Measurements from ENCODE around the gene WDR45B.
A peak's percentile ranks its signal among the peaks of the same experiment; 100 is the strongest.

WDR45B gene

DNA sequence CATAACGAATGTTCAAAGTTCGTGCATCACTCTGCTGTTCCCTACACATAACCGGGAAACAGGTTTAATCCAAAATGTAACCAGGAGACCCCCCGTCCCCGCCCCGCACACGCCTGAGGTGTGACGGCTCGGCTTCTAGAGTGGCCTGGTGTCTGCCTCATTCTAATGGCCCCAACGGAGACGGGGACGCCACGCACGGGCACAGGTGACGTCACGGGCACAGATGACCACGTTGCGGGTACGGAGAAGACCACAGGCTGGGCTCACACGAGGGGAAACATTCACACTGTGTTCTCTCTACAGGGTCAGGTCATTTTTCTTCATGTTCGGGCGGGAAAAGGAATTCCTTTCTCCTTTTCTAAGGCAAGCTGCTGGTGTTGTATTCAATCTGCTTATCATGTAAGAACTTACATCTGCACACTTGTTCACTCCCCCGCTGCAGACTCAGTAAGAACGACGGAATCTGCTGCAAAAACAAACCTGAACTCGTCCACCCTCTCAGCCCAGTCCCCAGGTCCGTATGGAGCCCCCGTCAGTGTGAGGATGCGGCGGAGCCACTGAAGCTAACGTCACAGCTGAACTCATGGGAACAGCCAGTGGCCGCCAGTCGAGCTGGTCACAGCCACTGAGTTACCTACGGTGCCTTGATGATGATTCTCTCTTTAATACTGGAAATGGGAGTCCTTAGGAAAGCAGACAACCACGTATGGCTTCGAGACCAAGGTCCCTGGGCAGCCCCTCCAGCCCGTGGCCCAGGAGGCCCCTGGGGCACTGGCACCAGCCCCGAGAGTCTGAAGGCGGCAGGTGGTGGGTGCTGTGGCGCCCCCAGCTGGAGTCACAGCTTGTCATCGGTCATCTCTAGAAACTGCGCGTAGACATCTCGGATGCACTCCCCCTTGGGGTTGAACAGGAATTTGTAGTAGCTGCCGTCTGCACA, 32.9 kb downstream of the WDR45B start:
- no peak overlapping the region for H3K27ac ChIP-seq (ENCODE audit: poor library complexity, severe bottlenecking)
- H3K9me3 ChIP-seq (ENCODE audit: severe bottlenecking) = no peaks in the 10 kb centered on the region
- ATAC-seq (ENCODE audit: low read depth) (no peak), DNase-seq (ENCODE audit: low spot score) (no peak)
- TF ChIP-seq, protein P1, sequence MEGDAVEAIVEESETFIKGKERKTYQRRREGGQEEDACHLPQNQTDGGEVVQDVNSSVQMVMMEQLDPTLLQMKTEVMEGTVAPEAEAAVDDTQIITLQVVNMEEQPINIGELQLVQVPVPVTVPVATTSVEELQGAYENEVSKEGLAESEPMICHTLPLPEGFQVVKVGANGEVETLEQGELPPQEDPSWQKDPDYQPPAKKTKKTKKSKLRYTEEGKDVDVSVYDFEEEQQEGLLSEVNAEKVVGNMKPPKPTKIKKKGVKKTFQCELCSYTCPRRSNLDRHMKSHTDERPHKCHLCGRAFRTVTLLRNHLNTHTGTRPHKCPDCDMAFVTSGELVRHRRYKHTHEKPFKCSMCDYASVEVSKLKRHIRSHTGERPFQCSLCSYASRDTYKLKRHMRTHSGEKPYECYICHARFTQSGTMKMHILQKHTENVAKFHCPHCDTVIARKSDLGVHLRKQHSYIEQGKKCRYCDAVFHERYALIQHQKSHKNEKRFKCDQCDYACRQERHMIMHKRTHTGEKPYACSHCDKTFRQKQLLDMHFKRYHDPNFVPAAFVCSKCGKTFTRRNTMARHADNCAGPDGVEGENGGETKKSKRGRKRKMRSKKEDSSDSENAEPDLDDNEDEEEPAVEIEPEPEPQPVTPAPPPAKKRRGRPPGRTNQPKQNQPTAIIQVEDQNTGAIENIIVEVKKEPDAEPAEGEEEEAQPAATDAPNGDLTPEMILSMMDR (IDR thresholded peaks at IDR 0.05; ENCODE audit: poor library complexity, severe bottlenecking) = peak; percentile 5
- H3K27me3 ChIP-seq (ENCODE audit: insufficient read depth, poor library complexity, severe bottlenecking) = no peaks in the 10 kb centered on the region
- peaks cover 64% of the 10 kb centered on the region for H3K36me3 ChIP-seq (ENCODE audit: low read depth)
- no peak overlapping the region for H3K4me3 ChIP-seq (ENCODE audit: severe bottlenecking)
- H3K4me1 ChIP-seq (ENCODE audit: insufficient read depth, poor library complexity, severe bottlenecking) = no peaks in the 10 kb centered on the region

DNA sequence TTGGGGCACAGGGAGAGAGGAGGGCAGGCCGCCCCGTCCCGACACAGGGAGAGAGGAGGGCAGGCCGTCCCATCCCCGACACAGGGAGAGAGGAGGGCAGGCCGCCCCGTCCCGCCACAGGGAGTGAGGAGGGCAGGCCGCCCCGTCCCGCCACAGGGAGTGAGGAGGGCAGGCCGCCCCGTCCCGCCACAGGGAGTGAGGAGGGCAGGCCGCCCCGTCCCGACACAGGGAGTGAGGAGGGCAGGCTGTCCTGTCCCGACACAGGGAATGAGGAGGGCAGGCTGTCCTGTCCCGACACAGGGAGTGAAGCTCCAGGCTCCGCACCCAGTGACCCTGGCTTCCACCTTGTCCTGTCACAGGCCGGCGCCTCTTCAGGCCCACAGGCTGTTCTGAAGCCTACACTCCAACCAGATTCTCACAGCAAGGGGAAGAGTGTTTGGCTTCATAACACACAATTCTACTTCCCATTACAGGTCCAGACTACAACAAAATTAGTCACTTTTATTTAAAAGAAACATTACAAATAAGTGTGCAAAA, 34.1 kb downstream of the WDR45B start:
- Histone ChIP-seq H3K9me3 (ENCODE audit: severe bottlenecking) (no peaks in the 10 kb centered on the region), H3K4me3 (ENCODE audit: severe bottlenecking) (no peak overlapping the region), H3K27me3 (ENCODE audit: insufficient read depth, poor library complexity, severe bottlenecking) (no peaks in the 10 kb centered on the region), H3K27ac (ENCODE audit: poor library complexity, severe bottlenecking) (no peak overlapping the region), H3K36me3 (ENCODE audit: low read depth) (peaks cover 62% of the 10 kb centered on the region), H3K4me1 (ENCODE audit: insufficient read depth, poor library complexity, severe bottlenecking) (no peaks in the 10 kb centered on the region)
- TF ChIP-seq, protein P1 (IDR thresholded peaks at IDR 0.05; ENCODE audit: poor library complexity, severe bottlenecking) = no peak
- ATAC-seq (ENCODE audit: low read depth) = no peak
- DNase-seq (ENCODE audit: low spot score) = no peak

DNA sequence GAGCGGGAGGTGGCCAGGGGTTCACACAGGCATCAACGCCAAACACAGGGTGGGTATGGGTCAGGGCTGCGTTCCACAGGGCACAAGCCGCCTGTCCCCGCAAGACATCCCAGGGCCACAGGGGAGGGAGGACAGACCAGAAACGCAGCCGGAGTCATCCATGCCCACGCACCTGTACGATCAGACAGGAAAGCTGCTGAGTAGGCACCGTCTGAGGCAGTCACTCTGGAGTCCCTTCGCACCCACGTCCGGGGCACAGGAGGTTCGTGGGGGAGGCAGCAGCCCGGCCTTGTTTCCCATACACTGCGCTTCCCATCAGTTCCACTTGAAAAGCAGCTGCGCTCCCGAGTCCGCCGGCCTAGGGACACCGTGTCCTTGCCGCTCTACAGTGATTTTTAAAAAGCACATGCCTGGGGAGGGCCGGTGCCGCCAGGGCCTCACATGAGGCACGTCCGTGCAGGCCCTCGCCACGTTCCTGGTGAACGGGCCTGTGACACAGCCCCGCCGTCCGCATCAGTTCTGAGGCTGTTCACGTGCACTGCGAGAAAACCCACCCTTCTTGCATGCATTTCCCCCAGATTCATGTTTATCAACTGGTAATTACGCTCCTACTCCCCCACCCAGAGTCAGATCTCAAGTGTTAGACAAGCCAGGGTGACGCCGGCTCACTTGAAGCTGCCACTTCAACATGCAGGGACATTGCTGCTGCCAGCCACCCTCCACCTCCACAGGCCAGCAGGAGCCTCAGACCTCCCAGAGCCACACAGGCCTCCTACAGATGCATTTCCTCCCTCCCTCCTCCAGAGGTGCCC, 34.8 kb downstream of the WDR45B start:
- H3K4me1 ChIP-seq (ENCODE audit: insufficient read depth, poor library complexity, severe bottlenecking) = no peaks in the 10 kb centered on the region
- no peaks in the 10 kb centered on the region for H3K27me3 ChIP-seq (ENCODE audit: insufficient read depth, poor library complexity, severe bottlenecking)
- no peak overlapping the region for H3K4me3 ChIP-seq (ENCODE audit: severe bottlenecking)
- ATAC-seq (ENCODE audit: low read depth) = peak; percentile 48
- H3K36me3 ChIP-seq (ENCODE audit: low read depth) = peaks cover 61% of the 10 kb centered on the region
- TF ChIP-seq, protein P1 (IDR thresholded peaks at IDR 0.05; ENCODE audit: poor library complexity, severe bottlenecking) = no peak
- H3K9me3 ChIP-seq (ENCODE audit: severe bottlenecking) = no peaks in the 10 kb centered on the region
- no peak for DNase-seq (ENCODE audit: low spot score)
- H3K27ac ChIP-seq (ENCODE audit: poor library complexity, severe bottlenecking) = no peak overlapping the region

- Histone ChIP-seq H3K4me1 (ENCODE audit: insufficient read depth, poor library complexity, severe bottlenecking) (no peaks in the 10 kb centered on the region), H3K27ac (ENCODE audit: poor library complexity, severe bottlenecking) (no peak overlapping the region), H3K36me3 (ENCODE audit: low read depth) (peaks cover 55% of the 10 kb centered on the region), H3K27me3 (ENCODE audit: insufficient read depth, poor library complexity, severe bottlenecking) (no peaks in the 10 kb centered on the region), H3K4me3 (ENCODE audit: severe bottlenecking) (no peak overlapping the region), H3K9me3 (ENCODE audit: severe bottlenecking) (no peaks in the 10 kb centered on the region)
- no peak for DNase-seq (ENCODE audit: low spot score)
- ATAC-seq (ENCODE audit: low read depth) = no peak
- TF ChIP-seq, protein P1 (IDR thresholded peaks at IDR 0.05; ENCODE audit: poor library complexity, severe bottlenecking) = no peak
Measured at GRCh38 chr17:82611140-82612058, 36.8 kb downstream of the WDR45B start.
